Heart right ventricle (tissue), 16 donors: ENCODE data around the gene TJP3. TPM values are rescaled to one million over a fixed set of nuclear protein-coding genes. Genes with fewer than 3 reads are reported as not detected.
"Not testable (repeated sequence)": the region's sequence is repeated elsewhere in the genome, so short reads cannot be mapped to it uniquely, and the experiment has no call there.

Source experiments
- ATAC-seq, 8 donors: fragments of 200-7000 bp; cut with Tn5 transposase; one replicate each; pipeline ENCODE4 v1.9.1; 2020; ENCODE audit warnings: mild to moderate bottlenecking in 8 of 8, moderate library complexity in 8 of 8, moderate number of reproducible peaks in 1 of 8
- DNase-seq, 2 donors: peaks; one replicate each; pipeline ENCODE4 v3.0.0-alpha.2; 2020
- H3K27ac ChIP-seq, 10 donors: fragments of 200-600 bp; sonication (generic) in 2 of 10; one replicate each; pipeline versions ENCODE4 v1.5.0 to v1.8.0; 2020 to 2022; ENCODE audit warnings: mild to moderate bottlenecking in 3 of 10
- H3K27me3 ChIP-seq, 7 donors: fragments of 200-600 bp; one replicate each; pipeline ENCODE4 v1.8.0; 2021 to 2022; ENCODE audit warnings: mild to moderate bottlenecking in 2 of 7
- H3K36me3 ChIP-seq, 9 donors: fragments of 200-600 bp; sonication (generic) in 1 of 9; one replicate each; pipeline versions ENCODE4 v1.5.0 to v1.8.0; 2020 to 2022; ENCODE audit warnings: mild to moderate bottlenecking in 2 of 9
- H3K4me1 ChIP-seq, 9 donors: fragments of 200-600 bp; sonication (generic) in 1 of 9; one replicate each; pipeline versions ENCODE4 v1.5.0 to v1.8.0; 2020 to 2022; ENCODE audit warnings: mild to moderate bottlenecking in 4 of 9
- H3K4me3 ChIP-seq, 10 donors: fragments of 200-600 bp; sonication (generic) in 2 of 10; one replicate each; pipeline versions ENCODE4 v1.5.0 to v1.8.0; 2020 to 2022; ENCODE audit warnings: mild to moderate bottlenecking in 7 of 10, moderate library complexity in 2 of 10
- H3K9me3 ChIP-seq, 11 donors: fragments of 200-600 bp in 10 of 11; sonication (generic) in 2 of 11; one replicate each; pipeline versions ENCODE4 v1.5.0 to v1.8.0; 2013 to 2022; ENCODE audit warnings: mild to moderate bottlenecking in 2 of 11, control low read depth in 1 of 11, moderate library complexity in 1 of 11
- CTCF ChIP-seq, 9 donors: fragments of 200-600 bp; sonication (generic) in 2 of 9; IDR thresholded peaks; one replicate each; pipeline versions ENCODE4 v1.5.0 to v1.8.0; 2021 to 2022; ENCODE audit warnings: antibody characterized with exemption in 9 of 9, mild to moderate bottlenecking in 5 of 9, moderate library complexity in 1 of 9
- WGBS, 2 donors: extraction: QIAGEN DNeasy Blood & Tissue Kit; methylation state at CpG; one replicate each; pipeline ENCODE4 v1.1.7; 2013; ENCODE audit warnings: inconsistent platforms in 1 of 2; 5-methylcytosine and 5-hydroxymethylcytosine counted together
- intact Hi-C, 10 donors: fragments of 100-400 bp; cut with DNase I; formaldehyde crosslinking; loops; one replicate each; pipeline versions ENCODE4 v1.11.1 to v1.14.2; 2022
- polyA plus RNA-seq, 2 donors: library from polyadenylated mRNA; stranded (reverse); fragments of 200-250 nt; gene quantifications; one replicate each; pipeline ENCODE4 v1.2.3, GENCODE V29; 2013
- total RNA-seq, 10 donors: library from RNA; stranded (reverse); fragmentation: NEBNext Ultra II Directional in 3 of 10; extraction: Animal tissue kit (Norgen Biotek cat#: 25700) in 3 of 10; gene quantifications; one replicate each; pipeline versions ENCODE4 v1.2.1 to v1.2.4, GENCODE V29; 2021 to 2023
- donor health status: Arrhythmogenic right ventricular cardiomyopathy.
- donor health status: ischemic (EF 13 %, LVEDD 7.1; RV severe dilation, severe dysfunction).
- donor health status: healthy with polysubstance abuse.
- donor health status: DM: no; HTN: yes; CAD: no.
- donor health status: DM: no; HTN: no; CAD: no.
- donor health status: ischemic (EF 25% LVEDD 6.9; RV normal size, moderate dysfunction).
- donor health status: ischemic (EF 25% LVEDD 5.7; RV mildly dilated, moderate dysfunction).
- donor health status: healthy.
- donor health status: DM: yes; HTN: yes; CAD: no.
- donor health status: Ischemic cardiomyopathy.
- donor health status: ischemic (EF 35%, LVEDD 5.7; RV mildly dilated, moderate dysfunction).
- donor health status: nonischemic (EF 11% LVEDD 7.7; RV severe dilation, severe dysfunction).
- donor health status: DM: yes; HTN: yes; CAD: no.
- donor health status: PGD.
- donor health status: ischemic (EF 29% LVEDD 5.4; RV normal size, mild dysfunction).
- donor health status: nonischemic (EF 23%, LVEDD 6.1; RV moderate dilation, normal function).

The TJP3 gene
- total and polyA plus RNA-seq, 12 donors, result 0.06 to 0.49 (median 0.25) TPM; not detected in 8

- ATAC-seq, result no peak
- peaks cover 0 to 69% (median 26%) of the 10 kb centered on the region in 9 donors for H3K36me3 ChIP-seq
These were observed 43.1 kb upstream of the TJP3 start for GRCh38 chr19:3664879-3665642.

GRCh38 chr19:3665681-3666544, 42.3 kb upstream of the TJP3 start:
- H3K27me3 ChIP-seq, result peaks cover 0 to 1% (median 0%) of the 10 kb centered on the region in 7 donors
- peak; percentile 67 to 80 for DNase-seq
- H3K4me3 ChIP-seq, result no peak overlapping the region
- peak; percentile 26 to 43 (median 30) for ATAC-seq
- WGBS, 2 donors, result 43 to 46% methylated on average over 40 of the region's 40 CpGs
- no peaks in the 10 kb centered on the region for H3K9me3 ChIP-seq
- peaks cover 17 to 57% (median 42%) of the 10 kb centered on the region in 9 donors for H3K4me1 ChIP-seq
- H3K36me3 ChIP-seq, result peaks cover 0 to 61% (median 22%) of the 10 kb centered on the region in 9 donors
- peak overlapping the region in 3 of 10 donors; percentile 4 to 39 (median 11) for H3K27ac ChIP-seq
- TF ChIP-seq CTCF (IDR thresholded peaks at IDR 0.05), result peak; percentile 87 to 97 (median 95)
- intact Hi-C loops, result loop anchor here in 9 of 10 donors (1.0 to 10.0 kb wide), 6 partner anchors 33 to 539 kb away; partner anchors contain the start of gene PIP5K1C (in 7 of the 9)

More at GRCh38 chr19:3664879-3665642, 43.1 kb upstream of the TJP3 start:
- intact Hi-C loops, result loop anchor here in 6 of 10 donors (5.0 to 10.0 kb wide), 3 partner anchors 37 to 540 kb away; partner anchors contain the start of gene PIP5K1C (in 3 of the 6)
- Histone ChIP-seq H3K27me3 (no peaks in the 10 kb centered on the region), H3K4me1 (peaks cover 10 to 53% (median 33%) of the 10 kb centered on the region in 9 donors), H3K27ac (no peak overlapping the region), H3K4me3 (no peak overlapping the region), H3K9me3 (no peaks in the 10 kb centered on the region)
- 77 to 81% methylated on average over 19 of the region's 19 CpGs for WGBS, 2 donors
- no peak for DNase-seq
- TF ChIP-seq CTCF (IDR thresholded peaks at IDR 0.05), result no peak

- H3K27ac ChIP-seq, DNase-seq, H3K27me3 ChIP-seq, H3K4me3 ChIP-seq, H3K9me3 ChIP-seq, ATAC-seq: not testable (repeated sequence)
- peaks cover 22 to 58% (median 47%) of the 10 kb centered on the region in 9 donors for H3K4me1 ChIP-seq
- 90% methylated on average over 14 of the region's 14 CpGs for WGBS, 2 donors
- intact Hi-C loops, result loop anchor here in 9 of 10 donors (1.0 to 10.0 kb wide), 6 partner anchors 32 to 538 kb away; partner anchors contain the start of gene PIP5K1C (in 7 of the 9)
- peaks cover 0 to 55% (median 18%) of the 10 kb centered on the region in 9 donors for H3K36me3 ChIP-seq
These were observed 41.7 kb upstream of the TJP3 start for GRCh38 chr19:3666545-3666856.

- DNase-seq (no peak), ATAC-seq (no peak)
- Histone ChIP-seq H3K4me3 (no peak overlapping the region), H3K9me3 (no peaks in the 10 kb centered on the region), H3K27ac (peak overlapping the region in 8 of 10 donors; percentile 9 to 100 (median 99)), H3K36me3 (peaks cover 0 to 48% (median 12%) of the 10 kb centered on the region in 9 donors), H3K4me1 (peaks cover 23 to 65% (median 54%) of the 10 kb centered on the region in 9 donors), H3K27me3 (peaks cover 0 to 10% (median 0%) of the 10 kb centered on the region in 7 donors)
- intact Hi-C loops, result loop anchor here in 8 of 10 donors (2.0 to 10.0 kb wide), 5 partner anchors 32 to 538 kb away; partner anchors contain the start of gene PIP5K1C (in 5 of the 8)
- no peak for TF ChIP-seq CTCF (IDR thresholded peaks at IDR 0.05)
- 88 to 91% methylated on average over 18 of the region's 18 CpGs for WGBS, 2 donors
These were observed 41.0 kb upstream of the TJP3 start for GRCh38 chr19:3667037-3667638.
